Vagina (tissue), 2 donors: ENCODE results near the gene TRAPPC2L.

Experiments used
- CTCF ChIP-seq, 3 experiments: fragments of 450-650 bp in 2 of 3; fragments of 200-600 bp in 1 of 3; sonication (generic) in 1 of 3; IDR thresholded peaks; one replicate each; pipeline ENCODE4 v1.5.1; 2017 to 2019; ENCODE audit warnings: antibody characterized with exemption in 3 of 3, mild to moderate bottlenecking in 2 of 3, moderate library complexity in 2 of 3
- POLR2A ChIP-seq, 2 donors: fragments of 450-650 bp; IDR thresholded peaks; one replicate each; pipeline ENCODE4 v1.6.1; 2017; ENCODE audit warnings: antibody characterized with exemption in 2 of 2, mild to moderate bottlenecking in 2 of 2, moderate library complexity in 2 of 2

- TF ChIP-seq CTCF (IDR thresholded peaks at IDR 0.05) (no peak), POLR2A (IDR thresholded peaks at IDR 0.05) (no peak)
Measured at GRCh38 chr16:88835383-88835782, 21.5 kb upstream of the TRAPPC2L start.
